Fibroblast of lung (primary cell): ENCODE measurements around the gene PROSER1.

Experiments used
- EZH2 ChIP-seq: IDR thresholded peaks from 2 replicates; pipeline ENCODE4 v1.5.1; 2012; ENCODE audit warnings: low read length, control low read depth, mild to moderate bottlenecking; ENCODE audit errors: missing control alignments
- TF ChIP-seq, protein P1 (sequence below), 2 donors: IDR thresholded peaks in 1 of 2; conservative IDR thresholded peaks in 1 of 2; 1 replicate in 1 of 2; 2 replicates in 1 of 2; pipeline ENCODE4 v1.5.1; 2011 to 2012; ENCODE audit warnings: low read length in 2 of 2, control low read depth in 1 of 2, inconsistent platforms in 1 of 2, low read depth in 1 of 2, mild to moderate bottlenecking in 1 of 2

DNA sequence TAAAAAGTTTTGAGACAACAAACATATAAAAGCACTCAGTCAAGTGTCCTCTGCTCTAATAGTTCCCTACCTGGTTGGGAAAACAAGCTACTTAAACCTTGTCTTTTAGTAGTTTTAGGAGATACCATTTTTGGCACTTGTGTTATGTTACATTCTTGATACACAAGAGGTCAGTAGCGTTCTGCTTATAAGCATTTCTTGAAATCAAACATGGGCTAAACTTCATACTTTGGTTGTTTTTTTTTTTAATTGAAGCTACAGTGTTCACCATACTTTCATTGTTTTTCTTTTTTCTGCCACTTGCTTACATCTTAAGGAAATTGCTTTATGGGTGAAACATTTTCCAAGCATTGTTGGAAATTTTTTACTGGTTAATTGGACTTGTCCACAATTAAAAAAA is 13.3 kb upstream of the PROSER1 start:
- TF ChIP-seq, protein P1, sequence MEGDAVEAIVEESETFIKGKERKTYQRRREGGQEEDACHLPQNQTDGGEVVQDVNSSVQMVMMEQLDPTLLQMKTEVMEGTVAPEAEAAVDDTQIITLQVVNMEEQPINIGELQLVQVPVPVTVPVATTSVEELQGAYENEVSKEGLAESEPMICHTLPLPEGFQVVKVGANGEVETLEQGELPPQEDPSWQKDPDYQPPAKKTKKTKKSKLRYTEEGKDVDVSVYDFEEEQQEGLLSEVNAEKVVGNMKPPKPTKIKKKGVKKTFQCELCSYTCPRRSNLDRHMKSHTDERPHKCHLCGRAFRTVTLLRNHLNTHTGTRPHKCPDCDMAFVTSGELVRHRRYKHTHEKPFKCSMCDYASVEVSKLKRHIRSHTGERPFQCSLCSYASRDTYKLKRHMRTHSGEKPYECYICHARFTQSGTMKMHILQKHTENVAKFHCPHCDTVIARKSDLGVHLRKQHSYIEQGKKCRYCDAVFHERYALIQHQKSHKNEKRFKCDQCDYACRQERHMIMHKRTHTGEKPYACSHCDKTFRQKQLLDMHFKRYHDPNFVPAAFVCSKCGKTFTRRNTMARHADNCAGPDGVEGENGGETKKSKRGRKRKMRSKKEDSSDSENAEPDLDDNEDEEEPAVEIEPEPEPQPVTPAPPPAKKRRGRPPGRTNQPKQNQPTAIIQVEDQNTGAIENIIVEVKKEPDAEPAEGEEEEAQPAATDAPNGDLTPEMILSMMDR (conservative IDR thresholded peaks at IDR 0.05 in 1 of 2, IDR thresholded peaks at IDR 0.05 in 1 of 2; ENCODE audit: low read depth in 1 of 2, low read length in 2 of 2) = peak in 1 of 2 donors; percentile 42
- TF ChIP-seq EZH2 = no peak
